Keratinocyte (primary cell): ENCODE data around the gene RNMT. TPM values are rescaled to one million over a fixed set of nuclear protein-coding genes. Genes with fewer than 3 reads are reported as not detected.

ENCODE experiments used
- DNase-seq: peaks from one replicate; pipeline ENCODE4 v3.0.0-alpha.2; 2011; ENCODE audit warnings: low read depth, missing footprints, low spot score
- FAIRE-seq: peaks from 2 replicates; lab custom pipeline; 2011; peaks lifted over from hg19 to GRCh38; lab: Jason Lieb, UNC
- H2AFZ ChIP-seq: 2 replicates; pipeline ENCODE4 v1.6.0; 2012; ENCODE audit warnings: low read length, control low read depth, inconsistent platforms; ENCODE audit not compliant: control insufficient read depth
- H3K27ac ChIP-seq: 2 replicates; pipeline ENCODE4 v1.5.1; 2011; ENCODE audit warnings: low read length; ENCODE audit not compliant: control insufficient read depth, insufficient read depth
- H3K27me3 ChIP-seq: 3 replicates; pipeline ENCODE4 v1.6.0; 2011; ENCODE audit warnings: low read length; ENCODE audit not compliant: control insufficient read depth, insufficient read depth; ENCODE audit errors: extremely low read depth
- H3K36me3 ChIP-seq, 2 experiments: 2 replicates in 1 of 2; 3 replicates in 1 of 2; pipeline ENCODE4 v1.5.1; 2011; ENCODE audit warnings: low read length in 2 of 2, mild to moderate bottlenecking in 1 of 2; ENCODE audit not compliant: control insufficient read depth in 2 of 2, insufficient read depth in 2 of 2; ENCODE audit errors: extremely low read depth in 1 of 2
- H3K4me1 ChIP-seq: 3 replicates; pipeline ENCODE4 v1.5.1; 2011; ENCODE audit warnings: low read length; ENCODE audit not compliant: control insufficient read depth, insufficient read depth; ENCODE audit errors: extremely low read depth
- H3K4me2 ChIP-seq: 3 replicates; pipeline ENCODE4 v1.6.0; 2011; ENCODE audit warnings: low read depth, low read length; ENCODE audit not compliant: control insufficient read depth, insufficient read depth; ENCODE audit errors: extremely low read depth
- H3K4me3 ChIP-seq, 3 experiments: fragments of 200-600 bp in 1 of 3; sonication (generic) in 1 of 3; 2 replicates in 2 of 3; 3 replicates in 1 of 3; pipeline ENCODE4 v1.5.1; 2011 to 2016; ENCODE audit warnings: low read length in 3 of 3, mild to moderate bottlenecking in 3 of 3, control low read depth in 2 of 3, inconsistent platforms in 1 of 3, low read depth in 1 of 3, mixed read lengths in 1 of 3, mixed run types in 1 of 3, moderate library complexity in 1 of 3; ENCODE audit not compliant: control insufficient read depth in 2 of 3, insufficient read depth in 2 of 3; ENCODE audit errors: extremely low read depth in 1 of 3
- H3K79me2 ChIP-seq: 2 replicates; pipeline ENCODE4 v1.6.0; 2012; ENCODE audit warnings: low read length; ENCODE audit not compliant: control insufficient read depth, insufficient read depth
- H3K9ac ChIP-seq: 3 replicates; pipeline ENCODE4 v1.6.0; 2011; ENCODE audit warnings: low read length; ENCODE audit not compliant: control insufficient read depth, insufficient read depth; ENCODE audit errors: extremely low read depth
- H3K9me1 ChIP-seq: 3 replicates; pipeline ENCODE4 v1.6.0; 2011; ENCODE audit warnings: low read length; ENCODE audit not compliant: control insufficient read depth, insufficient read depth; ENCODE audit errors: extremely low read depth
- H3K9me3 ChIP-seq: 2 replicates; pipeline ENCODE4 v1.5.1; 2012; ENCODE audit warnings: low read depth, low read length; ENCODE audit not compliant: control insufficient read depth
- H4K20me1 ChIP-seq: 3 replicates; pipeline ENCODE4 v1.6.0; 2011; ENCODE audit warnings: low read length; ENCODE audit not compliant: control insufficient read depth, insufficient read depth; ENCODE audit errors: extremely low read depth
- EZH2 ChIP-seq: IDR thresholded peaks from one replicate; pipeline ENCODE4 v1.6.1; 2012; ENCODE audit warnings: inconsistent platforms, mild to moderate bottlenecking, low read length, moderate library complexity
- dilution Hi-C: fragments of 300-500 bp; cut with MboI; formaldehyde crosslinking; loops from one replicate; pipeline ENCODE4 v1.7.0; 2020; ENCODE audit warnings: low sequenced_read_pairs; ENCODE audit not compliant: extremely low pct_ligation_motif_present
- polyA plus RNA-seq, 5 experiments: library from polyadenylated mRNA; depleted of rRNA in 3 of 5; stranded (reverse) in 3 of 5; stranded (forward) in 1 of 5; unstranded in 1 of 5; fragments of >200 nt; gene quantifications; 1 replicate in 1 of 5; 2 replicates in 3 of 5; 3 replicates in 1 of 5; pipeline versions ENCODE4 v1.2.1 to v1.2.3, GENCODE V29; 2011 to 2012; ENCODE audit warnings: missing spikeins in 2 of 5, low read depth in 1 of 5, low replicate concordance in 1 of 5
- TF ChIP-seq, protein P1 (sequence below), 3 experiments: IDR thresholded peaks in 1 of 3; conservative IDR thresholded peaks in 1 of 3; optimal IDR thresholded peaks in 1 of 3; 2 replicates in 2 of 3; 3 replicates in 1 of 3; pipeline versions ENCODE3 to v1.5.1; 2011; ENCODE audit warnings: low read length in 3 of 3, mild to moderate bottlenecking in 3 of 3, moderate library complexity in 2 of 3, control low read depth in 1 of 3, inconsistent platforms in 1 of 3; ENCODE audit not compliant: insufficient read depth in 2 of 3; ENCODE audit errors: extremely low read depth in 1 of 3

The RNMT gene
- polyA plus RNA-seq, 1 donor (not counting 4 experiments of a cell fraction or from before 2014, with no cell fraction given), result 22.6 TPM

DNA sequence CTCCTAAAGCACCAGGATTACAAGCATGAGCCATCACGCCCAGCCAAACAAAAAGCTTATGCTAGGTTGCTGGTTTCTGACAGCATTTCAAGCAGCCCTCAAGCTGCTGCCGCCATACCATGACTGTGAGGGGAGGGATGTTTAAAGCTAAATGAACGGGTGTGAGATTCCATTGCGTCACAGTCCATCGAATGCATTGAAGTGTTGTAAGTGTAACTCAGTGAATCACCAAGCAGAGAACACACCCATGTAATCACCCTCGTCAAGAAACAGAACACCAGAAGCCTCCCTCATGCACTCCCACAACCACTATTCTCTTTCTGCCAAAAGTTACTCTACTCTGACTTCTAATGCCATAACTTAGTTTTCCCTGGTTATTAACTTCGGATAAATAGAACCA is 64.7 kb downstream of the RNMT start:
- H3K9ac ChIP-seq, result no peak overlapping the region
- dilution Hi-C loops, result no loop called here
- no peaks in the 10 kb centered on the region for H3K36me3 ChIP-seq
- no peaks in the 10 kb centered on the region for H3K9me1 ChIP-seq
- no peaks in the 10 kb centered on the region for H3K27me3 ChIP-seq
- no peak overlapping the region for H3K4me2 ChIP-seq
- no peaks in the 10 kb centered on the region for H3K9me3 ChIP-seq
- peaks cover 4% of the 10 kb centered on the region for H3K4me1 ChIP-seq
- no peak overlapping the region for H3K27ac ChIP-seq
- H3K79me2 ChIP-seq, result no peaks in the 10 kb centered on the region
- peak; percentile 86 for FAIRE-seq
- no peak overlapping the region for H3K4me3 ChIP-seq
- H2AFZ ChIP-seq, result peak overlapping the region; percentile 60
- H4K20me1 ChIP-seq, result no peaks in the 10 kb centered on the region
- peak; percentile 21 for DNase-seq
- no peak for TF ChIP-seq EZH2
- TF ChIP-seq, protein P1, sequence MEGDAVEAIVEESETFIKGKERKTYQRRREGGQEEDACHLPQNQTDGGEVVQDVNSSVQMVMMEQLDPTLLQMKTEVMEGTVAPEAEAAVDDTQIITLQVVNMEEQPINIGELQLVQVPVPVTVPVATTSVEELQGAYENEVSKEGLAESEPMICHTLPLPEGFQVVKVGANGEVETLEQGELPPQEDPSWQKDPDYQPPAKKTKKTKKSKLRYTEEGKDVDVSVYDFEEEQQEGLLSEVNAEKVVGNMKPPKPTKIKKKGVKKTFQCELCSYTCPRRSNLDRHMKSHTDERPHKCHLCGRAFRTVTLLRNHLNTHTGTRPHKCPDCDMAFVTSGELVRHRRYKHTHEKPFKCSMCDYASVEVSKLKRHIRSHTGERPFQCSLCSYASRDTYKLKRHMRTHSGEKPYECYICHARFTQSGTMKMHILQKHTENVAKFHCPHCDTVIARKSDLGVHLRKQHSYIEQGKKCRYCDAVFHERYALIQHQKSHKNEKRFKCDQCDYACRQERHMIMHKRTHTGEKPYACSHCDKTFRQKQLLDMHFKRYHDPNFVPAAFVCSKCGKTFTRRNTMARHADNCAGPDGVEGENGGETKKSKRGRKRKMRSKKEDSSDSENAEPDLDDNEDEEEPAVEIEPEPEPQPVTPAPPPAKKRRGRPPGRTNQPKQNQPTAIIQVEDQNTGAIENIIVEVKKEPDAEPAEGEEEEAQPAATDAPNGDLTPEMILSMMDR (optimal IDR thresholded peaks at IDR 0.05 in 1 of 3, IDR thresholded peaks at IDR 0.05 in 1 of 3, conservative IDR thresholded peaks at IDR 0.05 in 1 of 3; ENCODE audit: extremely low read depth in 1 of 3, insufficient read depth in 2 of 3, low read length in 3 of 3), result no peak

DNA sequence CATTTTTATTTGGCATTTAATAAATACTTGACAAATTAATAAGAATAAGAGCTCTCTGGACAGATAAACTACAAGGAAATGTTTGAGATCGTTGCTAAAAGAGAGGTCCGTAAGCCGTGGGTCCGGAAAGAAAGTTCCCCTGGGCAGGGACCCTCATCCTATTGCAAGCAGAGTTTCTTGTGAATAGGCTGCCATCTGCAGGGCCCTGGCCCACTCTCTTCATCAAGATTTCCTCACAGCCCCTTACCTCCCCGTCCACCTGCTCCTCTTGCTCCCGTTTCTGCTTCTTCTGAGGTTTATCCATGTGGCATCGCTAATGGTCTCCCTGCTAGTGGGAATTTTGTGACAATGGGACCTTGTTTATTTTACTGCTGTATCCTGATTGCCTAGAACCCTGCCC is 67.3 kb downstream of the RNMT start:
- Histone ChIP-seq H3K9me1 (no peaks in the 10 kb centered on the region), H3K9me3 (no peaks in the 10 kb centered on the region), H3K79me2 (no peaks in the 10 kb centered on the region), H3K4me3 (no peak overlapping the region), H3K4me1 (peaks cover 21% of the 10 kb centered on the region), H3K9ac (no peak overlapping the region), H3K27me3 (no peaks in the 10 kb centered on the region), H3K27ac (no peak overlapping the region), H3K36me3 (no peaks in the 10 kb centered on the region), H3K4me2 (no peak overlapping the region), H4K20me1 (no peaks in the 10 kb centered on the region), H2AFZ (no peak overlapping the region)
- DNase-seq, result no peak
- TF ChIP-seq EZH2, result no peak
- TF ChIP-seq, protein P1 (optimal IDR thresholded peaks at IDR 0.05 in 1 of 3, IDR thresholded peaks at IDR 0.05 in 1 of 3, conservative IDR thresholded peaks at IDR 0.05 in 1 of 3; ENCODE audit: extremely low read depth in 1 of 3, insufficient read depth in 2 of 3, low read length in 3 of 3), result no peak
- dilution Hi-C loops, result no loop called here
- FAIRE-seq, result no peak
